ENCODE results near the gene JARID2.

- no peak for TF ChIP-seq NBN (conservative IDR thresholded peaks at IDR 0.05)
- TF ChIP-seq, protein P1, sequence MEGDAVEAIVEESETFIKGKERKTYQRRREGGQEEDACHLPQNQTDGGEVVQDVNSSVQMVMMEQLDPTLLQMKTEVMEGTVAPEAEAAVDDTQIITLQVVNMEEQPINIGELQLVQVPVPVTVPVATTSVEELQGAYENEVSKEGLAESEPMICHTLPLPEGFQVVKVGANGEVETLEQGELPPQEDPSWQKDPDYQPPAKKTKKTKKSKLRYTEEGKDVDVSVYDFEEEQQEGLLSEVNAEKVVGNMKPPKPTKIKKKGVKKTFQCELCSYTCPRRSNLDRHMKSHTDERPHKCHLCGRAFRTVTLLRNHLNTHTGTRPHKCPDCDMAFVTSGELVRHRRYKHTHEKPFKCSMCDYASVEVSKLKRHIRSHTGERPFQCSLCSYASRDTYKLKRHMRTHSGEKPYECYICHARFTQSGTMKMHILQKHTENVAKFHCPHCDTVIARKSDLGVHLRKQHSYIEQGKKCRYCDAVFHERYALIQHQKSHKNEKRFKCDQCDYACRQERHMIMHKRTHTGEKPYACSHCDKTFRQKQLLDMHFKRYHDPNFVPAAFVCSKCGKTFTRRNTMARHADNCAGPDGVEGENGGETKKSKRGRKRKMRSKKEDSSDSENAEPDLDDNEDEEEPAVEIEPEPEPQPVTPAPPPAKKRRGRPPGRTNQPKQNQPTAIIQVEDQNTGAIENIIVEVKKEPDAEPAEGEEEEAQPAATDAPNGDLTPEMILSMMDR (CRISPR knock-in tag; IDR thresholded peaks at IDR 0.05): no peak
- no peak for TF ChIP-seq NFKB2 (CRISPR knock-in tag; IDR thresholded peaks at IDR 0.05; ENCODE audit: borderline replicate concordance)
- no peak for TF ChIP-seq ZNF788 (CRISPR knock-in tag; IDR thresholded peaks at IDR 0.05; ENCODE audit: borderline replicate concordance)
- no peak for TF ChIP-seq CHD2 (IDR thresholded peaks at IDR 0.05; ENCODE audit: low read depth, low read length)
- TF ChIP-seq FIP1L1 (IDR thresholded peaks at IDR 0.05; ENCODE audit: borderline replicate concordance, insufficient read depth, low read depth, low read length): no peak
- TF ChIP-seq FOXM1 (CRISPR knock-in tag; IDR thresholded peaks at IDR 0.05): no peak
- no peak for TF ChIP-seq NR3C1 (CRISPR knock-in tag; IDR thresholded peaks at IDR 0.05)
- no peak for TF ChIP-seq POLR2A (IDR thresholded peaks at IDR 0.05; ENCODE audit: insufficient read depth in 1 of 2, low read depth in 2 of 2, low read length in 2 of 2)
Observed at GRCh38 chr6:15480525-15480924, 234.7 kb downstream of the JARID2 start.

All from HepG2 (cell line).